Measurements from ENCODE around the gene RSBN1.
A peak's percentile ranks its signal among the peaks of the same experiment; 100 is the strongest.

RSBN1 gene

GRCh38 chr1:113783254-113784103 lies 28.8 kb downstream of the RSBN1 start:
- DNase-seq (ENCODE audit: low read depth), result peak; percentile 79
- TF ChIP-seq, protein P1, sequence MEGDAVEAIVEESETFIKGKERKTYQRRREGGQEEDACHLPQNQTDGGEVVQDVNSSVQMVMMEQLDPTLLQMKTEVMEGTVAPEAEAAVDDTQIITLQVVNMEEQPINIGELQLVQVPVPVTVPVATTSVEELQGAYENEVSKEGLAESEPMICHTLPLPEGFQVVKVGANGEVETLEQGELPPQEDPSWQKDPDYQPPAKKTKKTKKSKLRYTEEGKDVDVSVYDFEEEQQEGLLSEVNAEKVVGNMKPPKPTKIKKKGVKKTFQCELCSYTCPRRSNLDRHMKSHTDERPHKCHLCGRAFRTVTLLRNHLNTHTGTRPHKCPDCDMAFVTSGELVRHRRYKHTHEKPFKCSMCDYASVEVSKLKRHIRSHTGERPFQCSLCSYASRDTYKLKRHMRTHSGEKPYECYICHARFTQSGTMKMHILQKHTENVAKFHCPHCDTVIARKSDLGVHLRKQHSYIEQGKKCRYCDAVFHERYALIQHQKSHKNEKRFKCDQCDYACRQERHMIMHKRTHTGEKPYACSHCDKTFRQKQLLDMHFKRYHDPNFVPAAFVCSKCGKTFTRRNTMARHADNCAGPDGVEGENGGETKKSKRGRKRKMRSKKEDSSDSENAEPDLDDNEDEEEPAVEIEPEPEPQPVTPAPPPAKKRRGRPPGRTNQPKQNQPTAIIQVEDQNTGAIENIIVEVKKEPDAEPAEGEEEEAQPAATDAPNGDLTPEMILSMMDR (IDR thresholded peaks at IDR 0.05; ENCODE audit: low read length, missing control alignments), result no peak
- H3K4me3 ChIP-seq (replicated peaks; ENCODE audit: low read depth, low read length), result no peak overlapping the region

GRCh38 chr1:113782406-113782805 lies 29.9 kb downstream of the RSBN1 start:
- H3K4me3 ChIP-seq (replicated peaks; ENCODE audit: low read depth, low read length), result no peak overlapping the region
- TF ChIP-seq, protein P1 (IDR thresholded peaks at IDR 0.05; ENCODE audit: low read length, missing control alignments), result no peak
- DNase-seq (ENCODE audit: low read depth), result peak; percentile 11

- no peak overlapping the region for H3K4me3 ChIP-seq (replicated peaks; ENCODE audit: low read depth, low read length)
- TF ChIP-seq, protein P1 (IDR thresholded peaks at IDR 0.05; ENCODE audit: low read length, missing control alignments), result no peak
- DNase-seq (ENCODE audit: low read depth), result no peak
These were observed 31.7 kb downstream of the RSBN1 start for GRCh38 chr1:113780374-113781146.

GRCh38 chr1:113779542-113779941 lies 32.7 kb downstream of the RSBN1 start:
- no peak for DNase-seq (ENCODE audit: low read depth)
- TF ChIP-seq, protein P1 (IDR thresholded peaks at IDR 0.05; ENCODE audit: low read length, missing control alignments), result no peak
- no peak overlapping the region for H3K4me3 ChIP-seq (replicated peaks; ENCODE audit: low read depth, low read length)

DNA sequence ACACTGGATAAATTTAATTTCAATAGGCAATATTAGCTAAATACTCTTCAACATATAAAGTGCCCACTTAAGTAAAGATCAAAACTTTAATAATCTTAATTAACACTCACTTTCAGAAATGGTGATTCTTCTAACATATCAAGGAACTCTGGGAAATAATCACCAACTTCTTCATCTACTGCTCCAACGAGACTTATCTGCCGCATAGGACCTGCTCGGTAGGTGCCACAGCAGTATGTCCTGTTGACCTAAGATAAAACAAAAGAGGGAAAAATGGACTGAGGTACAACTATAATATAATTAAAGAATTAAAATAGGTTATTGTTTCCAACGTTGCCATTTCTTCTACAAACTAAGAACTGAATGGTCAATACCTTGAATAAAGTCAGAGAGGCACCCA lies 34.7 kb downstream of the RSBN1 start:
- no peak overlapping the region for H3K4me3 ChIP-seq (replicated peaks; ENCODE audit: low read depth, low read length)
- no peak for DNase-seq (ENCODE audit: low read depth)
- TF ChIP-seq, protein P1 (IDR thresholded peaks at IDR 0.05; ENCODE audit: low read length, missing control alignments), result no peak

- TF ChIP-seq, protein P1 (IDR thresholded peaks at IDR 0.05; ENCODE audit: low read length, missing control alignments), result no peak
- H3K4me3 ChIP-seq (replicated peaks; ENCODE audit: low read depth, low read length), result no peak overlapping the region
- no peak for DNase-seq (ENCODE audit: low read depth)
These were observed 42.2 kb downstream of the RSBN1 start for GRCh38 chr1:113770031-113770430.
